Measurements from ENCODE around the gene TGFB3. TPM values are rescaled to one million over a fixed set of nuclear protein-coding genes. Genes with fewer than 3 reads are reported as not detected.
"Not testable (repeated sequence)": the region's sequence is repeated elsewhere in the genome, so short reads cannot be mapped to it uniquely, and the experiment has no call there.

The TGFB3 gene
- total RNA-seq, 1 experiment from 2014 or later = 1.6 TPM

- Histone ChIP-seq H3K27ac (ENCODE audit: low read depth, low read length) (no peak overlapping the region), H3K4me3 (replicated peaks in 1 of 2; ENCODE audit: low read depth in 1 of 2, low read length in 2 of 2) (no peak overlapping the region), H4K20me1 (ENCODE audit: insufficient read depth) (no peaks in the 10 kb centered on the region), H3K9ac (ENCODE audit: low read length) (no peak overlapping the region), H3K27me3 (ENCODE audit: insufficient read depth, low read length) (no peaks in the 10 kb centered on the region), H3K9me2 (ENCODE audit: insufficient read depth) (no peaks in the 10 kb centered on the region), H3K36me3 (ENCODE audit: control insufficient read depth in 1 of 2, insufficient read depth in 2 of 2, low read length in 2 of 2) (peaks cover 3% of the 10 kb centered on the region in 2 experiments; a peak in 3 of 4 replicates), H3K9me3 (ENCODE audit: control insufficient read depth in 1 of 2, insufficient read depth in 1 of 2, low read depth in 1 of 2, low read length in 2 of 2) (no peaks in the 10 kb centered on the region), H3K79me2 (ENCODE audit: insufficient read depth, low read length) (no peaks in the 10 kb centered on the region; the same call in 1 of the 2 replicates), H3K4me1 (ENCODE audit: control insufficient read depth in 1 of 2, insufficient read depth in 2 of 2, low read length in 2 of 2) (no peaks in the 10 kb centered on the region), H3K4me2 (ENCODE audit: low read length) (no peak overlapping the region), H2AFZ (ENCODE audit: low read depth, low read length, poor library complexity, severe bottlenecking) (no peak overlapping the region)
- RAD21 ChIA-PET (ENCODE audit: low non-redundant PET in 1 of 2, low total read pairs in 2 of 2, uncharacterized antibody in 2 of 2, unreplicated experiment in 2 of 2) = no interaction called here
- CTCF ChIA-PET = no interaction called here
- BruUV-seq (replicated peaks) = no TSS peak
- TF ChIP-seq ELF1 (IDR thresholded peaks at IDR 0.05; ENCODE audit: borderline replicate concordance, low read depth) (no peak), POLR2A (IDR thresholded peaks at IDR 0.05; ENCODE audit: borderline replicate concordance, extremely low read depth, insufficient read depth, insufficient read length) (no peak), EZH2phosphoT487 (IDR thresholded peaks at IDR 0.05; ENCODE audit: borderline replicate concordance) (no peak), TCF7L2 (IDR thresholded peaks at IDR 0.05; ENCODE audit: borderline replicate concordance, extremely low read depth, insufficient read depth, insufficient read length) (no peak), FOSL1 (IDR thresholded peaks at IDR 0.05; ENCODE audit: low read depth) (no peak), ZNF274 (IDR thresholded peaks at IDR 0.05; ENCODE audit: low read depth, low read length) (no peak)
- ATAC-seq (no peak), DNase-seq (ENCODE audit: low read depth, low spot score) (no peak)
- intact Hi-C loops (cut with micrococcal nuclease) = no loop called here
- POLR2A ChIA-PET = no interaction called here
Measured at GRCh38 chr14:76012354-76012753, 30.6 kb upstream of the TGFB3 start.

GRCh38 chr14:76011930-76012329, 30.1 kb upstream of the TGFB3 start:
- Histone ChIP-seq H3K27ac (ENCODE audit: low read depth, low read length) (no peak overlapping the region), H4K20me1 (ENCODE audit: insufficient read depth) (no peaks in the 10 kb centered on the region), H3K27me3 (ENCODE audit: insufficient read depth, low read length) (no peaks in the 10 kb centered on the region), H3K4me2 (ENCODE audit: low read length) (no peak overlapping the region), H3K9me2 (ENCODE audit: insufficient read depth) (no peaks in the 10 kb centered on the region), H3K9me3 (ENCODE audit: control insufficient read depth in 1 of 2, insufficient read depth in 1 of 2, low read depth in 1 of 2, low read length in 2 of 2) (no peaks in the 10 kb centered on the region), H3K4me3 (replicated peaks in 1 of 2; ENCODE audit: low read depth in 1 of 2, low read length in 2 of 2) (no peak overlapping the region), H3K4me1 (ENCODE audit: control insufficient read depth in 1 of 2, insufficient read depth in 2 of 2, low read length in 2 of 2) (no peaks in the 10 kb centered on the region), H3K9ac (ENCODE audit: low read length) (no peak overlapping the region), H3K79me2 (ENCODE audit: insufficient read depth, low read length) (no peaks in the 10 kb centered on the region), H3K36me3 (ENCODE audit: control insufficient read depth in 1 of 2, insufficient read depth in 2 of 2, low read length in 2 of 2) (peaks cover 3% of the 10 kb centered on the region in 2 experiments; a peak in 3 of 4 replicates), H2AFZ (ENCODE audit: low read depth, low read length, poor library complexity, severe bottlenecking) (no peak overlapping the region)
- BruUV-seq (replicated peaks) = no TSS peak
- RAD21 ChIA-PET (ENCODE audit: low non-redundant PET in 1 of 2, low total read pairs in 2 of 2, uncharacterized antibody in 2 of 2, unreplicated experiment in 2 of 2) = no interaction called here
- POLR2A ChIA-PET = no interaction called here
- CTCF ChIA-PET = no interaction called here
- TF ChIP-seq RAD21 (IDR thresholded peaks at IDR 0.05; ENCODE audit: low read depth) (no peak), JUND (IDR thresholded peaks at IDR 0.05) (no peak), ZFX (IDR thresholded peaks at IDR 0.05) (no peak), ELF1 (IDR thresholded peaks at IDR 0.05; ENCODE audit: borderline replicate concordance, low read depth) (no peak), SP1 (IDR thresholded peaks at IDR 0.05; ENCODE audit: low read depth) (no peak)
- intact Hi-C loops (cut with micrococcal nuclease) = no loop called here
- no peak for ATAC-seq
- no peak for DNase-seq (ENCODE audit: low read depth, low spot score)

- H4K20me1 ChIP-seq (ENCODE audit: insufficient read depth); RAD21 ChIA-PET (ENCODE audit: low non-redundant PET in 1 of 2, low total read pairs in 2 of 2, uncharacterized antibody in 2 of 2, unreplicated experiment in 2 of 2); H3K9me3 ChIP-seq (ENCODE audit: control insufficient read depth in 1 of 2, insufficient read depth in 1 of 2, low read depth in 1 of 2, low read length in 2 of 2); H3K79me2 ChIP-seq (ENCODE audit: insufficient read depth, low read length); H3K27me3 ChIP-seq (ENCODE audit: insufficient read depth, low read length); intact Hi-C loops (cut with micrococcal nuclease); H3K4me2 ChIP-seq (ENCODE audit: low read length); DNase-seq (ENCODE audit: low read depth, low spot score); H3K9ac ChIP-seq (ENCODE audit: low read length); H3K9me2 ChIP-seq (ENCODE audit: insufficient read depth); H3K27ac ChIP-seq (ENCODE audit: low read depth, low read length); H3K4me3 ChIP-seq (replicated peaks in 1 of 2; ENCODE audit: low read depth in 1 of 2, low read length in 2 of 2); ATAC-seq; H3K36me3 ChIP-seq (ENCODE audit: control insufficient read depth in 1 of 2, insufficient read depth in 2 of 2, low read length in 2 of 2); POLR2A ChIA-PET; CTCF ChIA-PET; H2AFZ ChIP-seq (ENCODE audit: low read depth, low read length, poor library complexity, severe bottlenecking); BruUV-seq (replicated peaks); H3K4me1 ChIP-seq (ENCODE audit: control insufficient read depth in 1 of 2, insufficient read depth in 2 of 2, low read length in 2 of 2): not testable (repeated sequence)
Measured at GRCh38 chr14:76009627-76010026, 27.8 kb upstream of the TGFB3 start.
